ENCODE measurements around the gene NOS1.
"Not testable (repeated sequence)": the region's sequence is repeated elsewhere in the genome, so short reads cannot be mapped to it uniquely, and the experiment has no call there.

NOS1 gene

GRCh38 chr12:117208811-117209455 lies 152.5 kb downstream of the NOS1 start:
- DNase-seq (ENCODE audit: low spot score) = no peak

GRCh38 chr12:117208206-117208605 lies 153.2 kb downstream of the NOS1 start:
- DNase-seq (ENCODE audit: low spot score) = no peak

GRCh38 chr12:117207675-117208074 lies 153.8 kb downstream of the NOS1 start:
- DNase-seq (ENCODE audit: low spot score) = no peak

GRCh38 chr12:117202556-117202955 lies 158.9 kb downstream of the NOS1 start:
- DNase-seq (ENCODE audit: low spot score) = no peak

GRCh38 chr12:117202033-117202432 lies 159.4 kb downstream of the NOS1 start:
- no peak for DNase-seq (ENCODE audit: low spot score)

- not testable (repeated sequence) for DNase-seq (ENCODE audit: low spot score)
Measured at GRCh38 chr12:117199956-117200744, 161.3 kb downstream of the NOS1 start.

- DNase-seq (ENCODE audit: low spot score) = not testable (repeated sequence)
Measured at GRCh38 chr12:117196334-117196733, 165.1 kb downstream of the NOS1 start.

- DNase-seq (ENCODE audit: low spot score) = not testable (repeated sequence)
Measured at GRCh38 chr12:117195027-117195426, 166.4 kb downstream of the NOS1 start.

GRCh38 chr12:117193903-117194302 lies 167.5 kb downstream of the NOS1 start:
- no peak for DNase-seq (ENCODE audit: low spot score)

- not testable (repeated sequence) for DNase-seq (ENCODE audit: low spot score)
Measured at GRCh38 chr12:117192581-117192980, 168.8 kb downstream of the NOS1 start.

- no peak for DNase-seq (ENCODE audit: low spot score)
Measured at GRCh38 chr12:117192057-117192456, 169.4 kb downstream of the NOS1 start.

- peak; percentile 91 for DNase-seq (ENCODE audit: low spot score)
Measured at GRCh38 chr12:117190210-117190781, 171.1 kb downstream of the NOS1 start, which contains the start of gene FBXO21. FBXO21 (minus strand) TSS chr12:117190470; CDS start chr12:117190456, 14 bp downstream.

GRCh38 chr12:117189725-117190209 lies 171.7 kb downstream of the NOS1 start:
- peak; percentile 60 for DNase-seq (ENCODE audit: low spot score)

GRCh38 chr12:117188961-117189724 lies 172.3 kb downstream of the NOS1 start:
- DNase-seq (ENCODE audit: low spot score) = peak; percentile 29

- DNase-seq (ENCODE audit: low spot score) = no peak
Measured at GRCh38 chr12:117188121-117188665, 173.2 kb downstream of the NOS1 start.

GRCh38 chr12:117187421-117187820 lies 174.0 kb downstream of the NOS1 start:
- DNase-seq (ENCODE audit: low spot score) = no peak

- DNase-seq (ENCODE audit: low spot score) = no peak
Measured at GRCh38 chr12:117182866-117183265, 178.6 kb downstream of the NOS1 start.

GRCh38 chr12:117181468-117181843 lies 180.0 kb downstream of the NOS1 start:
- not testable (repeated sequence) for DNase-seq (ENCODE audit: low spot score)

GRCh38 chr12:117180758-117181467 lies 180.5 kb downstream of the NOS1 start:
- no peak for DNase-seq (ENCODE audit: low spot score)

- DNase-seq (ENCODE audit: low spot score) = no peak
Measured at GRCh38 chr12:117178745-117179144, 182.7 kb downstream of the NOS1 start.

- no peak for DNase-seq (ENCODE audit: low spot score)
Measured at GRCh38 chr12:117178301-117178700, 183.1 kb downstream of the NOS1 start.

Measured in hepatic stellate cell (primary cell).